HFFc6 (cell line): ENCODE data around the gene AKIRIN2. TPM values are rescaled to one million over a fixed set of nuclear protein-coding genes. Genes with fewer than 3 reads are reported as not detected.

ENCODE experiments used
- DNase-seq: peaks from one replicate; pipeline ENCODE4 v3.0.0-alpha.2; 2018
- H3K27ac Mint-ChIP-seq: 2 replicates; pipeline ENCODE4 v1.8.0; 2020; ENCODE audit warnings: mild to moderate bottlenecking, mixed read lengths
- H3K27me3 Mint-ChIP-seq: 2 replicates; pipeline ENCODE4 v1.8.0; 2021; ENCODE audit warnings: mild to moderate bottlenecking, moderate library complexity, mixed read lengths; ENCODE audit not compliant: insufficient read depth
- H3K36me3 Mint-ChIP-seq: 2 replicates; pipeline ENCODE4 v1.8.0; 2021; ENCODE audit warnings: low read depth, mixed read lengths
- H3K4me1 Mint-ChIP-seq: 2 replicates; pipeline ENCODE4 v1.8.0; 2020; ENCODE audit warnings: low read depth, mixed read lengths
- H3K4me3 Mint-ChIP-seq: 2 replicates; pipeline ENCODE4 v1.8.0; 2020; ENCODE audit warnings: mild to moderate bottlenecking, moderate library complexity, mixed read lengths
- H3K9me3 Mint-ChIP-seq: 2 replicates; pipeline ENCODE4 v1.8.0; 2020; ENCODE audit warnings: mild to moderate bottlenecking, mixed read lengths
- CTCF ChIP-seq: fragments of 200-600 bp; sonication (generic); IDR thresholded peaks from 2 replicates; pipeline ENCODE4 v1.5.0; 2021; ENCODE audit warnings: antibody characterized with exemption, mild to moderate bottlenecking
- total RNA-seq, 6 experiments: library from RNA; stranded (reverse); fragmentation: NEBNext Ultra II Directional; extraction: Animal tissue kit (Norgen Biotek cat#: 25700); gene quantifications; 2 replicates in 1 of 6; 3 replicates in 5 of 6; pipeline ENCODE4 v1.2.3, GENCODE V29; 2021

AKIRIN2 gene
- total RNA-seq, 6 experiments from 2014 or later, result 47.0 to 63.1 (median 55.8) TPM

- peak overlapping the region; percentile 58 for H3K4me3 Mint-ChIP-seq
- peaks cover 80% of the 10 kb centered on the region for H3K4me1 Mint-ChIP-seq
- no peak for TF ChIP-seq CTCF
- H3K36me3 Mint-ChIP-seq, result peaks cover 29% of the 10 kb centered on the region
- no peaks in the 10 kb centered on the region for H3K9me3 Mint-ChIP-seq
- DNase-seq, result peak; percentile 50
- no peaks in the 10 kb centered on the region for H3K27me3 Mint-ChIP-seq
- peak overlapping the region; percentile 90 for H3K27ac Mint-ChIP-seq
Observed at GRCh38 chr6:87661503-87661902, 40.5 kb downstream of the AKIRIN2 start.

GRCh38 chr6:87661016-87661415 lies 41.0 kb downstream of the AKIRIN2 start:
- Mint-ChIP-seq H3K9me3 (no peaks in the 10 kb centered on the region), H3K27me3 (no peaks in the 10 kb centered on the region), H3K36me3 (peaks cover 28% of the 10 kb centered on the region), H3K27ac (peak overlapping the region; percentile 90), H3K4me1 (peaks cover 80% of the 10 kb centered on the region), H3K4me3 (peak overlapping the region; percentile 58)
- DNase-seq, result peak; percentile 58
- TF ChIP-seq CTCF, result no peak

DNA sequence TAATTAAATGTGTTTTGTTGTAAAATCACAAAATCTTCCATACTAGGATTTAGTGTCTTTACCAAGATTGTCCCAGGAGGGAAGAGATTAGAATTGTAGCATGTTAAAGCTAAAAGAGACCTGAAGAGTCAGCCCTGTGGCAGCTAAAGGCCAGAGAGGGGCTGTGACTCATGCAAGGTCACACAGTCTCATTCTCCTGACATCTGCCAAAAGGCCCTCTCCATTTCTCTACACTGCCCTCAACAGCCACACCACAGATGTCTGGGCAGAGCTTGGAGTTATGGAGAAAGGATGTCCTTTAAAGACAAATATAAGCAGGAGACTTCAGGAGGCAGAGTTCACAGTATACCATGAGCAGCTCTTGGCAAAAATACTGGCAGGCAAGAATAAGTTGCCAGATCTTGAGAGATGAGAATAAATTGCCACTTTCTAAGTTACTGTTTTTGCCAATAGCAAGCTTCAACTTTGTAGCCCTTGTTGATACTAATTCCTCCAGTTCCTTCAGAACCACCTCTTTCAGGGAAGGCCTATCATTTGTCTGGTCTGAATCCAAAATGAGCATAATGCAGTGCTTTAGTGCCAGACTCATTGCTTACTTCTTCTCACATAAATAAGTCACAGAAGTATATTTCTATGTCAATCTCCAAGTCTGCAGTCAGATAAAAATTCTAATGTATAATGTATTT lies 41.7 kb downstream of the AKIRIN2 start:
- peak overlapping the region; percentile 90 for H3K27ac Mint-ChIP-seq
- no peaks in the 10 kb centered on the region for H3K27me3 Mint-ChIP-seq
- peak; percentile 80 for DNase-seq
- H3K4me3 Mint-ChIP-seq, result peak overlapping the region; percentile 58
- H3K36me3 Mint-ChIP-seq, result peaks cover 28% of the 10 kb centered on the region
- no peak for TF ChIP-seq CTCF
- H3K4me1 Mint-ChIP-seq, result peaks cover 79% of the 10 kb centered on the region
- no peaks in the 10 kb centered on the region for H3K9me3 Mint-ChIP-seq

GRCh38 chr6:87658516-87658915 lies 43.5 kb downstream of the AKIRIN2 start:
- peak overlapping the region; percentile 31; the same call in 1 of the 2 replicates for H3K27ac Mint-ChIP-seq
- H3K27me3 Mint-ChIP-seq, result 0 out of 2 replicates have a peak, but pooled peaks cover 2% of the 10 kb centered on the region
- no peak overlapping the region; the same call in 1 of the 2 replicates for H3K4me3 Mint-ChIP-seq
- peaks cover 32% of the 10 kb centered on the region for H3K36me3 Mint-ChIP-seq
- H3K4me1 Mint-ChIP-seq, result peaks cover 78% of the 10 kb centered on the region
- H3K9me3 Mint-ChIP-seq, result no peaks in the 10 kb centered on the region
- TF ChIP-seq CTCF, result no peak
- no peak for DNase-seq

GRCh38 chr6:87656857-87657256 lies 45.2 kb downstream of the AKIRIN2 start:
- no peak overlapping the region for H3K4me3 Mint-ChIP-seq
- H3K27ac Mint-ChIP-seq, result peak overlapping the region; percentile 55; the same call in 1 of the 2 replicates
- peaks cover 35% of the 10 kb centered on the region for H3K36me3 Mint-ChIP-seq
- 0 out of 2 replicates have a peak, but pooled peaks cover 2% of the 10 kb centered on the region for H3K27me3 Mint-ChIP-seq
- H3K4me1 Mint-ChIP-seq, result peaks cover 76% of the 10 kb centered on the region
- no peaks in the 10 kb centered on the region for H3K9me3 Mint-ChIP-seq
- TF ChIP-seq CTCF, result no peak
- no peak for DNase-seq
